HG02943 (cell line): Measurements from ENCODE around the gene BCAT1.

ENCODE experiments used
- ATAC-seq: cut with Tn5 transposase; IDR thresholded peaks from one replicate; pipeline ENCODE4 v1.9.1; 2021; ENCODE audit warnings: mild to moderate bottlenecking, low read depth, moderate library complexity; ENCODE audit not compliant: unreplicated experiment

BCAT1 gene

DNA sequence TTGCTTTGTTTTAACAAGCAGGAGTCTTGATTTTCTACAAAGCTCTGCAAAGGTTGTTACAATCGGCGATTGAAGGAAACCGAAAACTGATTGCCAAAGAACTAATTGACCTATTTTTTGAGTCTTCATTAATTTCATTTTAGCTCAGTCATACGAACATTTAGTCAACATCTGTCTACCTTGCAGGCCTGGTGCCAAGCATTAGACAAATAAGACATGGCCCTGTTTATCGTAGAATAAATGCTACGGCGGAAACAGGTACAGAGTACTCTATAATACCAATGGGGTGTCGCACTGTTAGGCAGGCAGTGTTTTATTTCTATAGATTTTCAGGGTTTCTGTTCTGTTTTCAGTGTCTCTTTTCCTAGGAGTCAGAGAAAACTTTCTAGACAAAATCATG lies 171.5 kb downstream of the BCAT1 start:
- ATAC-seq = no peak

DNA sequence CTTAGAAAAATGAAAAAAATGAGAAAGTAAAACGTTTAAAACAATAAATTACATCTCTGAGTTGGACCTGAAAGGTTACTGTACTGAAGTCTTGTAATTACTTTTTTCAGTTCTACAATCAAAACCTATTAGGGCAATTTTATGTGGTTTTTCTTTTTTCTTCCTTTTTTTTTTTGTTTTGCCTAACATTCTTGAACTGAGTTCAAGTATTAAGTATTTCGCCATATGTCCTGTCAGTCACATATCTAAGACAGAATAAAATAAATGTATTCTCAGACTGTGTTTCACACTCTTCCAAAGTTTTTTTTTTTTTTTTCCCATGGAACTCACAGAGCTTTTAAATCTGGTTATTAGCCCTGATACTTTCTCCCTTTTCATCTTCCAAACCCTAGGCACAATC lies 172.0 kb downstream of the BCAT1 start:
- no peak for ATAC-seq

DNA sequence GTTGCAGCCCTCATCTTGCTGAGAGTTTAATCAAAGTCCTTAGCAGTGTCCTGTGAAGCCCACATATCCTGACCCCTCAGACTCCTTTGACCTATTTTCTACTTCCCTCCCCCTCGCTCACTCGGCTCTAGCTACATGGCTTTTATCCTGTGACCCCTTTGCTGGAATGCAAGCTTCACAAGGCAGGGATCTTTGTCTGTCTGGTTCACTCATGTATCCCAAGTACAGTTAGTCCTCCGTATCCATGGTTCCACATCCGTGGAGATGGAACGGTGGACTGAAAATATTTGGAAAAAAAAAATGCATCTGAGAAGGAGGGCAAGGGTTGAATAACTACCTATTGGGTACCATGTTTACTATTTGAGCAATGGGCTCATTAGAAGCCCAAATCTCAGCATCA lies 173.8 kb downstream of the BCAT1 start:
- no peak for ATAC-seq

DNA sequence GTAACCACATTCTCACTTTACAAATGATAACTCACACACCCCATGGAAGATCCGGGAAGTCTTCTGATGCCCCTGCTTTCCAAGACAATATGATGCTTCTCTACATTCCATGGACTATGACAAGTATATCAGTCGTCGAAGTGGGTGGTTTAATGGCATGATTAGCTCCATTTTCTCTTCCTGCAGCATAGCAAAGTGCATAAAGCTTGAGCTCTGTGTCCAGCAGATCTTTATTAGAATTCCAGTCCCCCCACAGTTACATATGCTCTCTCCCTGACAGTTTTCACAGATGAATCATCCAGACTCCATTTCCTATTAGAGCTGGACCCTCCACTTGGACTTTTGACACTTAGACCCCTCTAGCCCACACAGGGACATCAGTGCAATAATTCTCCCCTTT lies 174.9 kb downstream of the BCAT1 start:
- no peak for ATAC-seq

DNA sequence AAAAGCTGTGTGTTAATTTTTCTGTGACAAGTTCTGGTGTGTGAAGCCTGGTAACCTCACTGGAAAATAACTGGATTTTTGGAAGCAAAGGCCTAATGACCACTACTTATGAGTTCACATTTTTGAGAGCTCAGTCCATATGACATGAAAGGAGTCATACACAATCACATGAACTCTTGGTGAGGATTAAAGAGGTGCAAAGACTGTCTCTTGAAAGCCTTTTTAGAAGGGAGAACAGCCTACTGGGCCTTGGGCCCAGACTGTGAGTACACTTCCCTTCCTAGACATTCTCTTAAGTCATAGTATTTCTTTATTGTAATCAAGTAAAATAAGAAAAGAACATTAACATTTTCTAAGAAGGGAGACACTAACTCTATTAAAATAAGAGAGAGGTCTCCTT lies 176.1 kb downstream of the BCAT1 start:
- ATAC-seq = no peak

DNA sequence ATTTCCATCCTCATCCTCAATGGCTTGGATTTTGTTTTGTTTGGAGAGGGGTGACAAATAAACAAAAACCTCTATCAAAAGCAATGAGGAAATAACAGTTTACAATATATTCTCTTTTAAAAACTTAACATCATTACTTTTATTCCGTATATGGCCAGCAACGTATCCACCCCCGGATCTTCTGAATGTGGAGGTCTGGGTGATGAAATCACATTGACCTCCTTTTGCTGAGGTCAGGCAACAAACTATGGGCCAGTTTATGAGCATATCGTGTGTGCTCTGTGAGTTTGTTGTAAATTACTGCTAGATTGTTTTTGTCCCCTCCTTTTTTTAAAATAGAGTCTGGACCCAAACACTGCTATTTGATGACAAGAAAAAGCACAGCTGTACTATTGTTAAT lies 178.1 kb downstream of the BCAT1 start:
- ATAC-seq = no peak

DNA sequence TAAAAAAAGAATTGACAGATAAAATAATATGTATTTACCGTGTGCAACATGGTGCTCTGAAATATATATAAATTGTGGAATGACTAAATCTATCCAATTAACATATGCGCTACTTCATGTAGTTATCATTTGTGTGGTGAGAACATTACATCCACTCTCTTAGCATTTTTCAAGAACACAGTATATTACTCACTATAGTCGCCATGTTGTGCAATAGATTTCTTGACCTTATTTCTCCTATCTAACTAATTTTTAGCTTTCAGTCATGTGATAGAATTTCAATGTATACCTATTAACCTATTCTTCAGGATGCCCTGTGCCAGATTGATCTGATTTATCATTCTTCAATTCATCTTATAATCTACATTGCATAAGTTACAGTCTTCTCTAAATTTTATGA lies 178.6 kb downstream of the BCAT1 start:
- ATAC-seq = no peak

DNA sequence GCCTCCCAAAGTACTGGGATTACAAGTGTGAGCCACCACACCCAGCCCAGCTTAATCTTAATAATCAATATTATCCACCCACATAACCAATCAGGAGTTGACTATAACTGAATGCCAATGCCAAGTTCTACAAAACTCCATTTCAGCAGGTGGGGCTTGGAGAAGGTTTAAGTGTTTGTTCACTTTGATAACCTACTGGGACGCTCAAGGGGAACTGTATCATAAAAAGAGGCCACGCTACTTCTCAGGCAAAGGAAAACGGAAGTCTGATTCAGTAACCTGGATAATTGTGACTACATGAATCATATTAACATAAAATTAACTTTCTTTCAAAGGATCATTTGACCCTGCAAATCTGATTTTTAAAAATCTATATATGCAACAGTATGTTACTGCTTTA lies 179.2 kb downstream of the BCAT1 start:
- ATAC-seq = no peak

DNA sequence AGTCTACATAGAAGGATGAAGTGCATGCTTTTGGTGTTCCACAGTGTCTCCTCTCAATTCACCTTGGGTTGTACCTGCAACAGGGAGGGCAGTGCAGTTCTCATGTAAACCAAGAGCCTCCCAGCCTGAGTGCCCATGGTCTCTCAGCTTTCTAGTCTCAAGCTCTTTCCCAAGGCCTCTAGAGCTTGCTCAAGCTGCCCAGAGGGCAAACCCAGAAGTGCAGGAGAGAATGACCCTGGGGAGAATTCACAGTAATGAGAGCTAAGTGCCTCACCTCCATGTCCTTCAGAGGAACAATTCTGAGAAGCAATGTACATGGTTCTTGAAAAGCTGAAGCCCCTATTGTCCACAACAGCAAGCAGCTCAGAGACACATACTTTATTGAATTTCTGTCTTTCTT lies 180.5 kb downstream of the BCAT1 start:
- ATAC-seq = no peak

DNA sequence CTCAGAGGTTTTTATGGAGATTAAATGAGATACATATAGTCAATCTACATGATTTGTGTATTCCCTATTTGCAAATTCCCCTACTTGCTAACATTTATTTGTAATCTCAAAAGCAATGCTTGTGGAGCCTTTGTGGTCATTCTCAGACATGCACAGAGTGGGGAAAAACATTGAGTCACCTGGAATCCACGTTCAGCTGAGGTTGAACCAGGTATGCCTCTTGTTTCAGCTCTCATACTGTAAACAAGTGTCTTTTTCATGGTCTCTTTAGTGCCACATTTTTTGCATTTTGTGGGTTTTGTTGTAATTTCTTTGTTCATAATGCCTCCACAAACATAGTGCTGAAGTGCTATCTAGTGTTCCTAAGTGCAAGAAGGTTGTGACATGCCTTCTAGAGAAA lies 181.9 kb downstream of the BCAT1 start:
- no peak for ATAC-seq

DNA sequence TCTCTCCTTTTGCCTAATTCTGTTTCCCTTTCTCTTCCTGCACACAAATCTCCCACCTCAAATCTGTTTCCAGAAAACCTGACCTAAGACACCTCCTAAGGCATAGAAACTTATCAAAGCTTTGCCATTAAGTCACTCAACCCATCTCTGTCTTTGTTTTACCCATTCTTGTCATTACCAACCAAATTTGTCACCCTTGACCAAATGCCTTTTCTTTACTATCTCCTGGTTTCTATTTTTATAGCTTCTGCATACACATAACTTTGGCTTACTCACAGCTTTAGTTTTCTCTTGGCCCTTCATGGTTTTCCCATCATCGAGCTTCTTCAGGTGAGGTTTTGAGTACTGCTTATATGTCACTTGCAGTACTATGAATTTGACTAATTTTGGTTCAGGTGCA lies 184.2 kb downstream of the BCAT1 start:
- ATAC-seq = no peak

DNA sequence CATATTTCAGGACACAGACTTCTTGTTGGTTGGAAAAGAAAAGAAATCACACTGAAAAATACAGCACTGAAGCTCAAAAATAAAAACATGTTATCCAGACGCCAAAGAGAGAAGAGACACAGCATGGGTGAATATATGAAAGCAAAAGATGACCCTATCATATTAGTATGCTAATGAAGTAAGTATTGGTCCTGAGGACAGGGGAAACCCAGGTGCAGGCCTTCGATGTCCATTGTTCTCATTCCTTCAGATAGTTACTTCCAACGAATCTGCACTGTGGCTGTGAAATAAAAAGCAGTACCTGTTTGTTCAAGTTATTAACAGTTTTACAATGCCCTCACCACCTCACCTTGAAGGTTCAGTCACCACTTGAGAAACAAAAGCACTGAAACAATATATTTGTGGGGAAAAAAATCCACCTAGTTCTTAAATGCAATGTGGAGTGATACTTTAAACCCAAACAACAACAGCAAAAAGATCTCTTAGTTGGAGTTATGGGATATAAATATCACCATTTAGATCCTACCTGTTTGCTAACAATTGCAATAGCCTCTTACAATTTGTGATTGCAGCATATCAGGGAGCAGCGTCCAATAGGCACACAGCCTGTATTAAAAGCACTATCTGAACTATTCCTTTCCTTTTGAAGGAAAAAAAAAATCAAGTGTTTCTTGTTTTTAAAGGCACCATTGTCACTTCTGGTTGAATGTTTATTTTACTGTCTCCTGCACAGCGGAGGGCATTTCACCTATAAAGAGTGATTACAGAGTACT lies 188.1 kb downstream of the BCAT1 start:
- ATAC-seq = no peak

DNA sequence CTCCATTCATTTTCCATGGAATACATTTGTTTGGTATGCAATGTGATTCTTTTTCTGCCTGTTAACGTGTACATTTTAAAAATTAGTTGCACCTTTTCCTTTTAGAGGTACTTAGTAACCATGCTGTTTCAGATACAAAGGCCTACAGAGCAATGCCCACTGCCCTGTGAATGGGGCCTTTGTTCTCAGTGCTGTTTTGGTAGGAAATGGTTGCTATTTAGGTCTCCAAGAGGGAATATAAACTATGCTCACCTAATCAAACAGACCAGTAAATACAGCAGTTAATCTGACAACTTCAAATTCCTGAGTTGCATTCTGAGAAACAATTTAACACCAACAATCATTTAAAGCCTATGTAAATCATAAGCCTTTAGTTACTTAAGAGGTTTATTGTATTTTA lies 188.7 kb downstream of the BCAT1 start:
- no peak for ATAC-seq
